Neural cell (in vitro differentiated cells): ENCODE measurements around the gene ICE2. TPM values are rescaled to one million over a fixed set of nuclear protein-coding genes. Genes with fewer than 3 reads are reported as not detected.

ENCODE experiments used
- H2AFZ ChIP-seq: fragments of 200-600, 300-800 bp; sonication (generic), shearing (Covaris generic); 2 replicates; pipeline ENCODE4 v1.6.0; 2014; ENCODE audit warnings: low read depth, mild to moderate bottlenecking, antibody characterized with exemption, low read length, moderate library complexity
- H3F3A ChIP-seq: fragments of 200-600 bp; shearing (Covaris generic); 2 replicates; pipeline ENCODE4 v1.6.1; 2016; ENCODE audit warnings: mild to moderate bottlenecking, moderate library complexity, mixed read lengths, antibody characterized with exemption, low read length; ENCODE audit not compliant: insufficient read depth, poor library complexity, severe bottlenecking
- H3K27ac ChIP-seq: fragments of 200-600, 300-800 bp; sonication (generic), shearing (Covaris generic); 2 replicates; pipeline ENCODE4 v1.5.1; 2014; ENCODE audit warnings: mild to moderate bottlenecking, low read length, moderate library complexity
- H3K27me3 ChIP-seq: fragments of 300-800, 200-600 bp; sonication (generic), shearing (Covaris generic); 2 replicates; pipeline ENCODE4 v1.6.0; 2014; ENCODE audit warnings: mild to moderate bottlenecking, low read depth, low read length, moderate library complexity; ENCODE audit not compliant: insufficient read depth
- H3K36me3 ChIP-seq: fragments of 300-800, 200-600 bp; sonication (generic), shearing (Covaris generic); 2 replicates; pipeline ENCODE4 v1.5.1; 2014; ENCODE audit warnings: mild to moderate bottlenecking, antibody characterized with exemption, low read length, moderate library complexity; ENCODE audit not compliant: insufficient read depth
- H3K4me2 ChIP-seq: fragments of 300-800, 200-600 bp; sonication (generic), shearing (Covaris generic); 2 replicates; pipeline ENCODE4 v1.6.0; 2014; ENCODE audit warnings: mild to moderate bottlenecking, low read length
- H3K4me3 ChIP-seq: fragments of 300-800, 200-600 bp; sonication (generic), shearing (Covaris generic); 2 replicates; pipeline ENCODE4 v1.5.1; 2014; ENCODE audit warnings: mild to moderate bottlenecking, low read length, moderate library complexity
- H3K79me2 ChIP-seq: fragments of 200-600 bp; shearing (Covaris generic); replicated peaks from 2 replicates; pipeline ENCODE4 v1.6.0; 2014; ENCODE audit warnings: mild to moderate bottlenecking, low read length, moderate library complexity; ENCODE audit not compliant: insufficient read depth
- H3K9ac ChIP-seq: fragments of 300-800, 200-600 bp; sonication (generic), shearing (Covaris generic); 2 replicates; pipeline ENCODE4 v1.6.1; 2016; ENCODE audit warnings: mild to moderate bottlenecking, low read length, mixed read lengths
- H3K9me2 ChIP-seq: fragments of 200-600 bp; shearing (Covaris generic); 2 replicates; pipeline ENCODE4 v1.6.1; 2016; ENCODE audit warnings: mild to moderate bottlenecking, low read length, mixed read lengths; ENCODE audit not compliant: insufficient read depth
- H3K9me3 ChIP-seq: fragments of 200-600, 300-800 bp; sonication (generic), shearing (Covaris generic); 2 replicates; pipeline ENCODE4 v1.6.1; 2016; ENCODE audit warnings: mild to moderate bottlenecking, mixed run types, low read length, moderate library complexity, mixed read lengths
- H4K20me1 ChIP-seq: fragments of 200-600 bp; shearing (Covaris generic); 2 replicates; pipeline ENCODE4 v1.6.1; 2016; ENCODE audit warnings: mild to moderate bottlenecking, mixed run types; ENCODE audit not compliant: insufficient read depth
- CTCF ChIP-seq: fragments of 450-650 bp; IDR thresholded peaks from 2 replicates; pipeline ENCODE4 v1.5.1; 2014; ENCODE audit warnings: antibody characterized with exemption, mild to moderate bottlenecking, moderate library complexity; ENCODE audit not compliant: poor library complexity, severe bottlenecking
- EP300 ChIP-seq: fragments of 450-650 bp; conservative IDR thresholded peaks from 2 replicates; pipeline ENCODE4 v1.6.1; 2014; ENCODE audit warnings: antibody characterized with exemption, mild to moderate bottlenecking, moderate library complexity; ENCODE audit not compliant: poor library complexity, severe bottlenecking
- EZH2 ChIP-seq: fragments of 200-600, 300-800 bp; shearing (Covaris generic), sonication (generic); IDR thresholded peaks from 2 replicates; pipeline ENCODE4 v1.6.1; 2014; ENCODE audit warnings: antibody characterized with exemption, low read length, borderline replicate concordance, mild to moderate bottlenecking; ENCODE audit not compliant: insufficient read depth, poor library complexity, severe bottlenecking
- MXI1 ChIP-seq: fragments of 450-650 bp; conservative IDR thresholded peaks from 2 replicates; pipeline ENCODE4 v1.6.1; 2014; ENCODE audit warnings: antibody characterized with exemption, mild to moderate bottlenecking; ENCODE audit not compliant: poor library complexity, severe bottlenecking
- POLR2AphosphoS5 ChIP-seq: IDR thresholded peaks from 2 replicates; pipeline ENCODE4 v1.6.1; 2012
- RAD21 ChIP-seq: fragments of 450-650 bp; conservative IDR thresholded peaks from 2 replicates; pipeline ENCODE4 v1.6.1; 2014; ENCODE audit warnings: antibody characterized with exemption, mild to moderate bottlenecking, moderate library complexity
- REST ChIP-seq: IDR thresholded peaks from 2 replicates; pipeline ENCODE4 v1.6.1; 2012; ENCODE audit warnings: borderline replicate concordance
- SMC3 ChIP-seq: fragments of 450-650 bp; conservative IDR thresholded peaks from 2 replicates; pipeline ENCODE4 v1.6.1; 2014; ENCODE audit warnings: antibody characterized with exemption, mild to moderate bottlenecking, moderate library complexity; ENCODE audit not compliant: poor library complexity
- TAF1 ChIP-seq: IDR thresholded peaks from 2 replicates; pipeline ENCODE4 v1.6.1; 2012; ENCODE audit warnings: low read depth
- polyA plus RNA-seq: library from polyadenylated mRNA; depleted of rRNA; stranded (reverse); fragments of >200 nt; gene quantifications from 2 replicates; pipeline ENCODE4 v1.2.3, GENCODE V29; 2014

The ICE2 gene
- polyA plus RNA-seq, 1 donor from 2014 or later = 34.0 TPM

- H3K27ac ChIP-seq = no peak overlapping the region
- H3K4me2 ChIP-seq = no peak overlapping the region
- no peak for TF ChIP-seq TAF1
- TF ChIP-seq EP300 = no peak
- TF ChIP-seq SMC3 = no peak
- no peak for TF ChIP-seq RAD21
- TF ChIP-seq MXI1 = no peak
- no peak for TF ChIP-seq CTCF
- no peak for TF ChIP-seq REST
- no peak for TF ChIP-seq POLR2AphosphoS5
- TF ChIP-seq EZH2 = no peak
- no peak overlapping the region for H3K4me3 ChIP-seq
- no peaks in the 10 kb centered on the region for H3F3A ChIP-seq
- no peak overlapping the region for H2AFZ ChIP-seq
- no peaks in the 10 kb centered on the region for H3K36me3 ChIP-seq
- H4K20me1 ChIP-seq = no peaks in the 10 kb centered on the region
- no peaks in the 10 kb centered on the region for H3K9me3 ChIP-seq
- no peaks in the 10 kb centered on the region for H3K27me3 ChIP-seq
- no peaks in the 10 kb centered on the region for H3K79me2 ChIP-seq
- no peaks in the 10 kb centered on the region for H3K9me2 ChIP-seq
- no peak overlapping the region for H3K9ac ChIP-seq
These were observed 35.4 kb upstream of the ICE2 start for GRCh38 chr15:60514261-60514881.

GRCh38 chr15:60513676-60514075 lies 34.7 kb upstream of the ICE2 start:
- H3K27ac ChIP-seq = no peak overlapping the region
- H3K9ac ChIP-seq = no peak overlapping the region
- H2AFZ ChIP-seq = no peak overlapping the region
- no peaks in the 10 kb centered on the region for H3K79me2 ChIP-seq
- no peak overlapping the region for H3K4me2 ChIP-seq
- no peaks in the 10 kb centered on the region for H3K9me2 ChIP-seq
- no peaks in the 10 kb centered on the region for H3K27me3 ChIP-seq
- no peak overlapping the region for H3K4me3 ChIP-seq
- H3K36me3 ChIP-seq = no peaks in the 10 kb centered on the region
- no peak for TF ChIP-seq CTCF
- no peak for TF ChIP-seq EZH2
- TF ChIP-seq POLR2AphosphoS5 = no peak
- TF ChIP-seq TAF1 = no peak
- TF ChIP-seq MXI1 = no peak
- no peak for TF ChIP-seq REST
- TF ChIP-seq SMC3 = no peak
- no peak for TF ChIP-seq EP300
- TF ChIP-seq RAD21 = no peak
- H3F3A ChIP-seq = no peaks in the 10 kb centered on the region
- H4K20me1 ChIP-seq = no peaks in the 10 kb centered on the region
- no peaks in the 10 kb centered on the region for H3K9me3 ChIP-seq
